DND-41 (cell line): ENCODE data around the gene PRRG3.

Source experiments
- EZH2 ChIP-seq: IDR thresholded peaks from 3 replicates; pipeline ENCODE4 v1.6.1; 2012; ENCODE audit warnings: borderline replicate concordance, low read depth, mild to moderate bottlenecking, moderate library complexity, low read length, inconsistent platforms; ENCODE audit not compliant: severe bottlenecking
- TF ChIP-seq, protein P1 (sequence below): IDR thresholded peaks from 2 replicates; pipeline ENCODE4 v1.5.1; 2012; ENCODE audit warnings: borderline replicate concordance, low read length, moderate library complexity, mild to moderate bottlenecking; ENCODE audit not compliant: poor library complexity, severe bottlenecking; ENCODE audit errors: extremely low read depth

GRCh38 chrX:151700581-151700980, 5.3 kb downstream of the PRRG3 start:
- TF ChIP-seq, protein P1, sequence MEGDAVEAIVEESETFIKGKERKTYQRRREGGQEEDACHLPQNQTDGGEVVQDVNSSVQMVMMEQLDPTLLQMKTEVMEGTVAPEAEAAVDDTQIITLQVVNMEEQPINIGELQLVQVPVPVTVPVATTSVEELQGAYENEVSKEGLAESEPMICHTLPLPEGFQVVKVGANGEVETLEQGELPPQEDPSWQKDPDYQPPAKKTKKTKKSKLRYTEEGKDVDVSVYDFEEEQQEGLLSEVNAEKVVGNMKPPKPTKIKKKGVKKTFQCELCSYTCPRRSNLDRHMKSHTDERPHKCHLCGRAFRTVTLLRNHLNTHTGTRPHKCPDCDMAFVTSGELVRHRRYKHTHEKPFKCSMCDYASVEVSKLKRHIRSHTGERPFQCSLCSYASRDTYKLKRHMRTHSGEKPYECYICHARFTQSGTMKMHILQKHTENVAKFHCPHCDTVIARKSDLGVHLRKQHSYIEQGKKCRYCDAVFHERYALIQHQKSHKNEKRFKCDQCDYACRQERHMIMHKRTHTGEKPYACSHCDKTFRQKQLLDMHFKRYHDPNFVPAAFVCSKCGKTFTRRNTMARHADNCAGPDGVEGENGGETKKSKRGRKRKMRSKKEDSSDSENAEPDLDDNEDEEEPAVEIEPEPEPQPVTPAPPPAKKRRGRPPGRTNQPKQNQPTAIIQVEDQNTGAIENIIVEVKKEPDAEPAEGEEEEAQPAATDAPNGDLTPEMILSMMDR = no peak
- no peak for TF ChIP-seq EZH2
